ENCODE results near the gene MORN5. TPM values are rescaled to one million over a fixed set of nuclear protein-coding genes. Genes with fewer than 3 reads are reported as not detected.
A peak's percentile ranks its signal among the peaks of the same experiment; 100 is the strongest.

Gene MORN5
- not detected for total RNA-seq
- not detected for polyA plus RNA-seq

GRCh38 chr9:122159026-122159924 lies at the start of gene MORN5, which contains the start of gene NDUFA8:
TSS of gene MORN5 (plus strand) at chr9:122159908. CDS start at chr9:122159973, 65 bp downstream.
TSS of gene NDUFA8 (minus strand) at chr9:122159779. CDS start at chr9:122159677, 102 bp downstream.
- H3K4me1 ChIP-seq (ENCODE audit: control insufficient read depth in 4 of 4, insufficient read depth in 4 of 4, low read length in 3 of 4), result peaks cover 0 to 18% (median 17%) of the 10 kb centered on the region in 4 donors
- TF ChIP-seq FOXA2 (IDR thresholded peaks at IDR 0.05) (no peak), REST (IDR thresholded peaks at IDR 0.05) (peak; percentile 13), ZBTB33 (IDR thresholded peaks at IDR 0.05) (no peak), CTCF (IDR thresholded peaks at IDR 0.05; ENCODE audit: low read depth, low read length, missing input control) (peak; percentile 27), SP1 (IDR thresholded peaks at IDR 0.05) (peak; percentile 23), RXRA (IDR thresholded peaks at IDR 0.05) (peak in 1 of 2 donors; percentile 6), EGR1 (IDR thresholded peaks at IDR 0.05; ENCODE audit: low read depth in 2 of 2) (peak in 1 of 2 donors; percentile 7), RAD21 (IDR thresholded peaks at IDR 0.05) (no peak), YY1 (IDR thresholded peaks at IDR 0.05) (peak; percentile 44)

GRCh38 chr9:122110100-122110833 lies 49.4 kb upstream of the MORN5 start:
- TF ChIP-seq YY1 (IDR thresholded peaks at IDR 0.05) (no peak), HNF4G (IDR thresholded peaks at IDR 0.05) (no peak), RXRA (IDR thresholded peaks at IDR 0.05) (no peak), MAX (IDR thresholded peaks at IDR 0.05) (no peak), JUND (IDR thresholded peaks at IDR 0.05) (no peak), SP1 (IDR thresholded peaks at IDR 0.05) (no peak), CTCF (IDR thresholded peaks at IDR 0.05; ENCODE audit: low read depth, low read length, missing input control) (no peak), EGR1 (IDR thresholded peaks at IDR 0.05; ENCODE audit: low read depth in 2 of 2) (no peak), ZBTB33 (IDR thresholded peaks at IDR 0.05) (no peak), FOXA1 (IDR thresholded peaks at IDR 0.05) (no peak), TAF1 (conservative IDR thresholded peaks at IDR 0.05) (no peak)
- H3K36me3 ChIP-seq (ENCODE audit: control insufficient read depth in 4 of 4, insufficient read depth in 3 of 4, low read depth in 1 of 4, low read length in 3 of 4), result no peaks in the 10 kb centered on the region
- no peaks in the 10 kb centered on the region for H3K27me3 ChIP-seq (ENCODE audit: control insufficient read depth in 4 of 4, insufficient read depth in 4 of 4, low read length in 3 of 4)
- H3K27ac ChIP-seq (ENCODE audit: low read depth in 1 of 2, low read length in 2 of 2), result no peak overlapping the region
- WGBS, result 89% methylated on average over 7 of the region's 7 CpGs
- no peaks in the 10 kb centered on the region for H3K9me3 ChIP-seq (ENCODE audit: control insufficient read depth in 4 of 4, low read length in 3 of 4)
- DNase-seq (ENCODE audit: low spot score), result no peak
- no peaks in the 10 kb centered on the region for H3K4me1 ChIP-seq (ENCODE audit: control insufficient read depth in 4 of 4, insufficient read depth in 4 of 4, low read length in 3 of 4)
- H3K4me3 ChIP-seq (ENCODE audit: low read depth in 1 of 3, low read length in 3 of 3), result no peak overlapping the region
- no peak overlapping the region for H3K9ac ChIP-seq (ENCODE audit: low read depth in 1 of 2, low read length in 2 of 2)

More at GRCh38 chr9:122159026-122159924, at the start of gene MORN5, which contains the start of gene NDUFA8:
- H3K9ac ChIP-seq (ENCODE audit: low read depth in 1 of 2, low read length in 2 of 2), result peak within 1 kb of the TSS; percentile 86 to 90
- peaks cover 1 to 7% (median 3%) of the 10 kb centered on the region in 4 donors for H3K9me3 ChIP-seq (ENCODE audit: control insufficient read depth in 4 of 4, low read length in 3 of 4)
- peak within 1 kb of the TSS; percentile 85 to 92 (median 91) for H3K4me3 ChIP-seq (ENCODE audit: low read depth in 1 of 3, low read length in 3 of 3)
- peak within 1 kb of the TSS; percentile 39 to 82 for H3K27ac ChIP-seq (ENCODE audit: low read depth in 1 of 2, low read length in 2 of 2)
- no peaks in the 10 kb centered on the region for H3K27me3 ChIP-seq (ENCODE audit: control insufficient read depth in 4 of 4, insufficient read depth in 4 of 4, low read length in 3 of 4)
- DNase-seq (ENCODE audit: low spot score), result peak; percentile 98
- H3K36me3 ChIP-seq (ENCODE audit: control insufficient read depth in 4 of 4, insufficient read depth in 3 of 4, low read depth in 1 of 4, low read length in 3 of 4), result peaks cover 0 to 2% (median 0%) of the 10 kb centered on the region in 4 donors
- WGBS, result under 1% methylated on average over 56 of the region's 56 CpGs

All from liver (tissue), 9 donors.